ENCODE results near the gene CLK1. TPM values are rescaled to one million over a fixed set of nuclear protein-coding genes. Genes with fewer than 3 reads are reported as not detected.

CLK1 gene
- total RNA-seq, 4 donors from 2014 or later: 102 to 262 (median 191) TPM

GRCh38 chr2:200877443-200877842, 13.0 kb upstream of the CLK1 start:
- H3K36me3 ChIP-seq: peaks cover 32 to 53% of the 10 kb centered on the region in 2 donors
- no peaks in the 10 kb centered on the region for H3K9me3 ChIP-seq
- no peak overlapping the region for H3K27ac ChIP-seq
- no peaks in the 10 kb centered on the region for H3K27me3 ChIP-seq
- no peak overlapping the region for H3K4me3 ChIP-seq (replicated peaks in 1 of 3)
- no peaks in the 10 kb centered on the region for H3K4me1 ChIP-seq
- intact Hi-C loops (cut with DNase I): no loop called here
- TF ChIP-seq, protein P1, sequence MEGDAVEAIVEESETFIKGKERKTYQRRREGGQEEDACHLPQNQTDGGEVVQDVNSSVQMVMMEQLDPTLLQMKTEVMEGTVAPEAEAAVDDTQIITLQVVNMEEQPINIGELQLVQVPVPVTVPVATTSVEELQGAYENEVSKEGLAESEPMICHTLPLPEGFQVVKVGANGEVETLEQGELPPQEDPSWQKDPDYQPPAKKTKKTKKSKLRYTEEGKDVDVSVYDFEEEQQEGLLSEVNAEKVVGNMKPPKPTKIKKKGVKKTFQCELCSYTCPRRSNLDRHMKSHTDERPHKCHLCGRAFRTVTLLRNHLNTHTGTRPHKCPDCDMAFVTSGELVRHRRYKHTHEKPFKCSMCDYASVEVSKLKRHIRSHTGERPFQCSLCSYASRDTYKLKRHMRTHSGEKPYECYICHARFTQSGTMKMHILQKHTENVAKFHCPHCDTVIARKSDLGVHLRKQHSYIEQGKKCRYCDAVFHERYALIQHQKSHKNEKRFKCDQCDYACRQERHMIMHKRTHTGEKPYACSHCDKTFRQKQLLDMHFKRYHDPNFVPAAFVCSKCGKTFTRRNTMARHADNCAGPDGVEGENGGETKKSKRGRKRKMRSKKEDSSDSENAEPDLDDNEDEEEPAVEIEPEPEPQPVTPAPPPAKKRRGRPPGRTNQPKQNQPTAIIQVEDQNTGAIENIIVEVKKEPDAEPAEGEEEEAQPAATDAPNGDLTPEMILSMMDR (IDR thresholded peaks at IDR 0.05): no peak
- no peak for DNase-seq

DNA sequence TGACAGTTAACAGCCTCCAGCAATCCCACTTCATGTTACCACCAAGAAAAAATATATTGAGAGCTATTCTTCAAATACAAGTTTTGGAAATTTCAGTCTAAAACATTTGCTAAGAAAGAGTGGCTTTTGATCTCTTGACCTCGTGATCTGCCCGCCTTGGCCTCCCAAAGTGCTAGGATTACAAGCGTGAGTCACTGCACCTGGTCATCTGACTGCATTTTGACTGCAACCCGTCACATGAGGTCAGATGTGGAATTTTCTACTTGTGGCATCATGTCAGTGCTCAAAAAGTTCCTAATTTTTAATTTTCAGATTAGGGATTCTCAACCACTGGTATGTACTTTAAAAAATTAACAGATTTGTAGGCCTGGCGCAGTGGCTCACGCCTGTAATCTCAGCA, 9.1 kb upstream of the CLK1 start:
- H3K27me3 ChIP-seq: no peaks in the 10 kb centered on the region
- H3K27ac ChIP-seq: no peak overlapping the region
- H3K4me1 ChIP-seq: no peaks in the 10 kb centered on the region
- H3K36me3 ChIP-seq: peaks cover 9 to 40% of the 10 kb centered on the region in 2 donors
- H3K4me3 ChIP-seq (replicated peaks in 1 of 3): no peak overlapping the region
- no peaks in the 10 kb centered on the region for H3K9me3 ChIP-seq
- intact Hi-C loops (cut with DNase I): no loop called here
- DNase-seq: no peak
- 98 to 99% methylated on average over 6 of the region's 6 CpGs for WGBS, 2 donors
- no peak for TF ChIP-seq POLR2A (IDR thresholded peaks at IDR 0.05)
- TF ChIP-seq, protein P1 (IDR thresholded peaks at IDR 0.05): no peak

DNA sequence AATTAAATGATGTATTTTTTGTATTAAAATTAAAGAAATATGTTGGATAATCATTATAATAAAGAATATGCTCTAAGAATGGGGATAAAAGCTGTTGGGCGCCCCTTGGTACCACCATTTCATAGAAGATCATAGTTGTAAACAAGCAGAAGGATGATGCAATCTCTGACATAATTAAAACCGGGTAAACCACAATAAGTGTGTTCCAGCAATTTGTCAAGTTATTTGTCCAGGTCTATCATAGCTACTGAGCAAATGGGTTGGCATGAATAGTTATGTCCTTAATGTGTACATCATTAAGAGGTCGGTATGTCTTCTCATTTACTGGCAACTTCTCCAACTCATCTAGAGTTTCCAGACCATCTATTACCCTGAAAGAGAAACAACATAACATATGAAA, 6.7 kb upstream of the CLK1 start:
- H3K4me3 ChIP-seq (replicated peaks in 1 of 3): no peak overlapping the region
- H3K9me3 ChIP-seq: no peaks in the 10 kb centered on the region
- no peaks in the 10 kb centered on the region for H3K27me3 ChIP-seq
- H3K36me3 ChIP-seq: peaks cover 0 to 26% of the 10 kb centered on the region in 2 donors
- TF ChIP-seq, protein P1 (IDR thresholded peaks at IDR 0.05): no peak
- no peak for TF ChIP-seq POLR2A (IDR thresholded peaks at IDR 0.05)
- intact Hi-C loops (cut with DNase I): no loop called here
- WGBS, 2 donors: 87 to 88% methylated on average over 3 of the region's 3 CpGs
- H3K27ac ChIP-seq: no peak overlapping the region
- DNase-seq: no peak
- peaks cover 0 to 5% of the 10 kb centered on the region in 2 donors for H3K4me1 ChIP-seq

DNA sequence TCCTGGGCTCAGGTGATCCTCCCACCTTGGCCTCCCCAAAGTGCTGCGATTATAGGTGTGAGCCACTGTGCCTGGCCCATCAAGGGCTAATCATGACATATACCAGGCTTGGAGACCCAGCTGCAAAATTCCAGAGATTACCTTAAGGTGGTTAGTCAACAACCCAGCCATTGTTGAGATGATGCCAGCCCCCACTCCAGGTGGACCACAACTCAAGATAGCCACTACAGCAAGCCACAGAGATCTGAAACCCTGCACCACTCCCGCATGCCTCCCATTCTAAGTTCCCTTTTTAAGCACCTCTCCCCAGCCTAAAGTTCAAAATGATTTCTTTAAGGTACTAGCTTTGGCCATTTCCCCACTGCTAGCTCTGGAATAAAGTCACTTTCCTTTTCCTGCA, 4.6 kb upstream of the CLK1 start:
- no peak for TF ChIP-seq POLR2A (IDR thresholded peaks at IDR 0.05)
- TF ChIP-seq, protein P1 (IDR thresholded peaks at IDR 0.05): no peak
- Histone ChIP-seq H3K9me3 (no peaks in the 10 kb centered on the region), H3K27me3 (no peaks in the 10 kb centered on the region), H3K4me3 (replicated peaks in 1 of 3) (no peak overlapping the region), H3K4me1 (peaks cover 0 to 5% of the 10 kb centered on the region in 2 donors), H3K36me3 (peaks cover 0 to 16% of the 10 kb centered on the region in 2 donors), H3K27ac (no peak overlapping the region)
- 91% methylated on average over 2 of the region's 2 CpGs for WGBS, 2 donors
- DNase-seq: no peak
- intact Hi-C loops (cut with DNase I): no loop called here

DNA sequence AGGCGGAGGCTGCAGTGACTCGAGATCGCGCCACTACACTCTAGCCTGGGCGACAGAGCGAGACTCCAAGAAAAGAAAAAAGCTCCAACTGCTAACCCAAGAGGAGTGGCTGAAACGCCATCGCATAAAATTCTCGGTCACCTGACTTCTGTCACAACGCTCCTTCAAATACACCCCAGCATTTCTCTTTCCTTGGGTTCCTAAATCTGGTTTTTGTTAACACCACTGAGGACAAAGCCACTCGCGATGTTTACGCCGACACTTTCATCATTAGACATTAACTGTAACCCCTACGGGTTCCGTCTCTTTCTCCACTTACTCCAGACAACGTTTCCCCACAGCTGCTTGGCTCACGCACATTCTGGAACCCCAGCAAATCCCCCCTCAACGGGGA, 679 bp downstream of the CLK1 start:
- intact Hi-C loops (cut with DNase I): loop anchor here (5.0 kb wide), 1 partner anchor 51 kb away; the partner anchor contains the start of gene BZW1
- no peak for TF ChIP-seq POLR2A (IDR thresholded peaks at IDR 0.05)
- TF ChIP-seq, protein P1 (IDR thresholded peaks at IDR 0.05): no peak
- peaks cover 23 to 29% of the 10 kb centered on the region in 2 donors for H3K4me1 ChIP-seq

More for the DNA sequence above, 679 bp downstream of the CLK1 start:
- Histone ChIP-seq H3K27ac (peak overlapping the region; percentile 100), H3K4me3 (replicated peaks in 1 of 3) (peak overlapping the region; percentile 77 to 90 (median 78)), H3K27me3 (no peaks in the 10 kb centered on the region), H3K36me3 (peaks cover 10 to 18% of the 10 kb centered on the region in 2 donors), H3K9me3 (no peaks in the 10 kb centered on the region)
- DNase-seq: peak in 1 of 2 donors; percentile 37
- 0% methylated on average over 19 of the region's 19 CpGs for WGBS, 2 donors
